GM13977 (cell line): ENCODE data around the gene DTNB.

Source experiments
- DNase-seq: peaks from one replicate; pipeline ENCODE4 v3.0.0; 2012; ENCODE audit warnings: low spot score
- CTCF ChIP-seq: IDR thresholded peaks from 2 replicates; pipeline ENCODE4 v1.5.1; 2012; ENCODE audit warnings: mild to moderate bottlenecking, control low read depth; ENCODE audit not compliant: insufficient read depth; ENCODE audit errors: extremely low read depth, missing control alignments
- in situ Hi-C: fragments of 300-500 bp; cut with MboI; formaldehyde crosslinking; loops from one replicate; pipeline ENCODE4 v1.12.0; 2022; ENCODE audit warnings: low sequenced_read_pairs, low pct_unique_long_range_greater_than_20kb, mixed read lengths, inconsistent platforms; ENCODE audit not compliant: unreplicated experiment

DTNB gene

GRCh38 chr2:25620711-25621110, 52.7 kb downstream of the DTNB start:
- in situ Hi-C loops, result no loop called here
- DNase-seq, result no peak
- no peak for TF ChIP-seq CTCF

- in situ Hi-C loops, result no loop called here
- no peak for DNase-seq
These were observed 53.3 kb downstream of the DTNB start for GRCh38 chr2:25620077-25620476.

GRCh38 chr2:25619185-25619584, 54.2 kb downstream of the DTNB start:
- in situ Hi-C loops, result no loop called here
- TF ChIP-seq CTCF, result no peak
- DNase-seq, result no peak

More at GRCh38 chr2:25620077-25620476, 53.3 kb downstream of the DTNB start:
- no peak for TF ChIP-seq CTCF

GRCh38 chr2:25618676-25619075, 54.7 kb downstream of the DTNB start:
- in situ Hi-C loops, result no loop called here
- DNase-seq, result no peak
- TF ChIP-seq CTCF, result no peak

- no peak for TF ChIP-seq CTCF
- in situ Hi-C loops, result no loop called here
- no peak for DNase-seq
These were observed 55.3 kb downstream of the DTNB start for GRCh38 chr2:25617948-25618646.

GRCh38 chr2:25615920-25616319, 57.5 kb downstream of the DTNB start:
- no peak for TF ChIP-seq CTCF
- no peak for DNase-seq
- in situ Hi-C loops, result no loop called here
